ENCODE data around the gene PPA2. TPM values are rescaled to one million over a fixed set of nuclear protein-coding genes. Genes with fewer than 3 reads are reported as not detected.
A peak's percentile ranks its signal among the peaks of the same experiment; 100 is the strongest.

PPA2 gene
- total RNA-seq, 1 experiment from 2014 or later, result 98.5 TPM

- RAD21 ChIA-PET (ENCODE audit: low non-redundant PET in 1 of 2, low total read pairs in 2 of 2, uncharacterized antibody in 2 of 2, unreplicated experiment in 2 of 2), result interaction anchor here (0.9 to 1.0 kb wide), 2 partner anchors 542 to 728 kb away, joined by 3 read pairs; no protein-coding TSS in a partner anchor
- H3K9ac ChIP-seq (ENCODE audit: low read length), result peak overlapping the region; percentile 90
- intact Hi-C loops (cut with micrococcal nuclease), result no loop called here
- no TSS peak for BruUV-seq (replicated peaks)
- H3K9me2 ChIP-seq (ENCODE audit: insufficient read depth), result no peaks in the 10 kb centered on the region
- TF ChIP-seq POLR2AphosphoS5 (IDR thresholded peaks at IDR 0.05; ENCODE audit: low read depth, low read length) (no peak), TCF7L2 (IDR thresholded peaks at IDR 0.05; ENCODE audit: borderline replicate concordance, extremely low read depth, insufficient read depth, insufficient read length) (no peak), YY1 (IDR thresholded peaks at IDR 0.05; ENCODE audit: extremely low read depth, insufficient replicate concordance, low read depth, low read length) (no peak), REST (IDR thresholded peaks at IDR 0.05; ENCODE audit: low read depth) (no peak), SIN3A (IDR thresholded peaks at IDR 0.05; ENCODE audit: low read depth) (no peak), ZFX (IDR thresholded peaks at IDR 0.05) (no peak), POLR2A (IDR thresholded peaks at IDR 0.05; ENCODE audit: borderline replicate concordance, extremely low read depth, insufficient read depth, insufficient read length) (no peak), FOSL1 (IDR thresholded peaks at IDR 0.05; ENCODE audit: low read depth) (no peak), SP1 (IDR thresholded peaks at IDR 0.05; ENCODE audit: low read depth) (no peak), ZBTB33 (IDR thresholded peaks at IDR 0.05; ENCODE audit: extremely low read depth, insufficient replicate concordance, low read length) (no peak), EGR1 (IDR thresholded peaks at IDR 0.05; ENCODE audit: low read depth) (no peak), CEBPB (IDR thresholded peaks at IDR 0.05; ENCODE audit: low read depth) (no peak)
- ATAC-seq, result peak; percentile 3
- H3K4me1 ChIP-seq (ENCODE audit: control insufficient read depth in 1 of 2, insufficient read depth in 2 of 2, low read length in 2 of 2), result peaks cover 8 to 18% of the 10 kb centered on the region in 2 experiments
- H3K36me3 ChIP-seq (ENCODE audit: control insufficient read depth in 1 of 2, insufficient read depth in 2 of 2, low read length in 2 of 2), result no peaks in the 10 kb centered on the region
- peaks cover 21% of the 10 kb centered on the region; the same call in 1 of the 2 replicates for H4K20me1 ChIP-seq (ENCODE audit: insufficient read depth)
- H3K4me2 ChIP-seq (ENCODE audit: low read length), result peak overlapping the region; percentile 92
- H3K4me3 ChIP-seq (replicated peaks in 1 of 2; ENCODE audit: low read depth in 1 of 2, low read length in 2 of 2), result peak overlapping the region; percentile 72 to 87
- peaks cover 54% of the 10 kb centered on the region for H3K79me2 ChIP-seq (ENCODE audit: insufficient read depth, low read length)
- peak overlapping the region; percentile 95 for H3K27ac ChIP-seq (ENCODE audit: low read depth, low read length)
- CTCF ChIA-PET, result interaction anchor here (1.4 to 1.6 kb wide), 3 partner anchors 278 to 332 kb away, joined by 4 to 9 read pairs (median 5); no protein-coding TSS in a partner anchor
- DNase-seq (ENCODE audit: low read depth, low spot score), result no peak
- no peaks in the 10 kb centered on the region for H3K27me3 ChIP-seq (ENCODE audit: insufficient read depth, low read length)
- POLR2A ChIA-PET, result interaction anchor here (1.5 kb wide), 1 partner anchor 313 kb away, joined by 3 read pairs; no protein-coding TSS in a partner anchor
- H3K9me3 ChIP-seq (ENCODE audit: control insufficient read depth in 1 of 2, insufficient read depth in 1 of 2, low read depth in 1 of 2, low read length in 2 of 2), result no peaks in the 10 kb centered on the region
- no peak overlapping the region for H2AFZ ChIP-seq (ENCODE audit: low read depth, low read length, poor library complexity, severe bottlenecking)
Measured at GRCh38 chr4:105472871-105473323, 965 bp downstream of the PPA2 start.

Data from HCT116 (cell line).